ENCODE results near the gene CES5A. TPM values are rescaled to one million over a fixed set of nuclear protein-coding genes. Genes with fewer than 3 reads are reported as not detected.

The CES5A gene
- total and polyA plus RNA-seq, 2 of the 4 experiments (the other 2 are of a cell fraction), result not detected

- H3K4me2 ChIP-seq (ENCODE audit: low read depth, low read length), result no peak overlapping the region
- ATAC-seq (ENCODE audit: low read depth) (no peak), DNase-seq (no peak)
- TF ChIP-seq RCOR1 (IDR thresholded peaks at IDR 0.05; ENCODE audit: insufficient replicate concordance, low read length) (no peak), ELK1 (IDR thresholded peaks at IDR 0.05; ENCODE audit: borderline replicate concordance, low read depth, low read length) (no peak), FOS (IDR thresholded peaks at IDR 0.05; ENCODE audit: low read depth, low read length) (no peak), CEBPB (IDR thresholded peaks at IDR 0.05; ENCODE audit: low read depth, low read length) (no peak), POLR2A (IDR thresholded peaks at IDR 0.05; ENCODE audit: low read depth, low read length) (no peak), USF2 (IDR thresholded peaks at IDR 0.05; ENCODE audit: low read depth, low read length) (no peak), RFX5 (IDR thresholded peaks at IDR 0.05; ENCODE audit: low read depth, low read length) (no peak), CHD1 (IDR thresholded peaks at IDR 0.05; ENCODE audit: low read depth, low read length) (no peak), SMC3 (IDR thresholded peaks at IDR 0.05; ENCODE audit: low read depth, low read length) (no peak)
- H3K4me1 ChIP-seq (ENCODE audit: control insufficient read depth, insufficient read depth, low read length), result no peaks in the 10 kb centered on the region
- H3K36me3 ChIP-seq (ENCODE audit: control insufficient read depth, insufficient read depth, low read length), result no peaks in the 10 kb centered on the region
- no peak overlapping the region for H3K18ac ChIP-seq (ENCODE audit: low read depth, low read length)
- CTCF ChIA-PET, result no interaction called here
- intact Hi-C loops (cut with micrococcal nuclease) (no loop called here), dilution Hi-C loops (cut with HindIII; ENCODE audit: low sequenced_read_pairs, unreplicated experiment) (no loop called here), in situ Hi-C loops (cut with MboI; ENCODE audit: low sequenced_read_pairs) (no loop called here)
- H3K23ac ChIP-seq (ENCODE audit: low read depth, low read length), result no peak overlapping the region
- no peak overlapping the region for H3K4me3 ChIP-seq (ENCODE audit: insufficient read depth, low read depth, low read length)
- no peak overlapping the region for H3K27ac ChIP-seq (ENCODE audit: insufficient read depth, low read length)
- no peak overlapping the region for H4K5ac ChIP-seq (ENCODE audit: low read depth, low read length)
- POLR2A ChIA-PET (ENCODE audit: unreplicated experiment), result no interaction called here
- H3K4ac ChIP-seq (ENCODE audit: low read depth, low read length), result no peak overlapping the region
- no peak overlapping the region for H2AFZ ChIP-seq (replicated peaks; ENCODE audit: low read length, poor library complexity)
- WGBS, 2 experiments (ENCODE audit: extremely low coverage in 2 of 2, insufficient read length in 1 of 2), result no CpG with 5 or more reads among the region's 7 CpGs
- no peak overlapping the region for H3K14ac ChIP-seq (replicated peaks; ENCODE audit: low read depth, low read length)
- no peaks in the 10 kb centered on the region; the same call in 1 of the 2 replicates for H3K27me3 ChIP-seq (ENCODE audit: control insufficient read depth, insufficient read depth, low read length)
- H3K9ac ChIP-seq (ENCODE audit: low read depth, low read length), result no peak overlapping the region
- H2BK15ac ChIP-seq (ENCODE audit: low read depth, low read length), result no peak overlapping the region
- H4K20me1 ChIP-seq (ENCODE audit: insufficient read depth, low read length), result no peaks in the 10 kb centered on the region
- no peaks in the 10 kb centered on the region for H3K79me1 ChIP-seq (ENCODE audit: low read depth in 1 of 2, low read length in 2 of 2)
- H2AK5ac ChIP-seq (ENCODE audit: low read depth, low read length), result no peak overlapping the region
- H3K56ac ChIP-seq (ENCODE audit: extremely low read depth, insufficient read depth, low read length), result no peak overlapping the region
- BruUV-seq (replicated peaks), result no TSS peak
- H2BK120ac ChIP-seq (ENCODE audit: low read depth, low read length), result no peak overlapping the region
- H2AK9ac ChIP-seq (replicated peaks; ENCODE audit: low read depth, low read length, poor library complexity), result no peak overlapping the region
- H4K91ac ChIP-seq (ENCODE audit: insufficient read depth, low read depth, low read length), result no peak overlapping the region
- no peak overlapping the region for H2BK20ac ChIP-seq (ENCODE audit: low read depth, low read length)
- no peak overlapping the region for H4K8ac ChIP-seq (ENCODE audit: low read depth in 2 of 2, low read length in 2 of 2)
- no peak overlapping the region for H2BK5ac ChIP-seq (ENCODE audit: low read depth, low read length, poor library complexity, severe bottlenecking)
- no peaks in the 10 kb centered on the region for H3K9me3 ChIP-seq (ENCODE audit: control insufficient read depth, insufficient read depth, low read length)
- no peaks in the 10 kb centered on the region for H3K9me1 ChIP-seq (ENCODE audit: insufficient read depth, low read length)
Measured at GRCh38 chr16:55834049-55834448, 41.1 kb downstream of the CES5A start.

Data from IMR-90 (cell line).